ENCODE measurements around the gene PALLD. TPM values are rescaled to one million over a fixed set of nuclear protein-coding genes. Genes with fewer than 3 reads are reported as not detected.

Gene PALLD
- total RNA-seq, 3 donors from 2014 or later: 112 to 663 (median 150) TPM

GRCh38 chr4:168884251-168885124 lies 387.6 kb downstream of the PALLD start:
- H3K4me3 ChIP-seq: no peak overlapping the region
- no peak for TF ChIP-seq CTCF (IDR thresholded peaks at IDR 0.05)
- no peaks in the 10 kb centered on the region for H3K4me1 ChIP-seq (ENCODE audit: low read depth)
- H3K9me3 ChIP-seq: no peaks in the 10 kb centered on the region
- ATAC-seq: no peak
- DNase-seq: no peak
- intact Hi-C loops (cut with DNase I, micrococcal nuclease): no loop called here
- no peaks in the 10 kb centered on the region for H3K36me3 ChIP-seq (ENCODE audit: low read depth)

- Histone ChIP-seq H3K4me1 (ENCODE audit: low read depth) (no peaks in the 10 kb centered on the region), H3K9me3 (no peaks in the 10 kb centered on the region), H3K36me3 (ENCODE audit: low read depth) (no peaks in the 10 kb centered on the region), H3K4me3 (no peak overlapping the region)
- ATAC-seq: no peak
- no peak for TF ChIP-seq CTCF (IDR thresholded peaks at IDR 0.05)
- no peak for DNase-seq
- intact Hi-C loops (cut with DNase I, micrococcal nuclease): no loop called here
Observed at GRCh38 chr4:168885400-168885799, 388.5 kb downstream of the PALLD start.

GRCh38 chr4:168886351-168886750 lies 389.5 kb downstream of the PALLD start:
- Histone ChIP-seq H3K4me1 (ENCODE audit: low read depth) (no peaks in the 10 kb centered on the region), H3K4me3 (no peak overlapping the region), H3K9me3 (no peaks in the 10 kb centered on the region), H3K36me3 (ENCODE audit: low read depth) (no peaks in the 10 kb centered on the region)
- no peak for ATAC-seq
- no peak for DNase-seq
- TF ChIP-seq CTCF (IDR thresholded peaks at IDR 0.05): no peak
- intact Hi-C loops (cut with DNase I, micrococcal nuclease): no loop called here

- H3K36me3 ChIP-seq (ENCODE audit: low read depth): no peaks in the 10 kb centered on the region
- intact Hi-C loops (cut with DNase I, micrococcal nuclease): no loop called here
- H3K4me1 ChIP-seq (ENCODE audit: low read depth): no peaks in the 10 kb centered on the region
- ATAC-seq: no peak
- DNase-seq: no peak
- H3K9me3 ChIP-seq: no peaks in the 10 kb centered on the region
- no peak overlapping the region for H3K4me3 ChIP-seq
- no peak for TF ChIP-seq CTCF (IDR thresholded peaks at IDR 0.05)
Observed at GRCh38 chr4:168887809-168888208, 391.0 kb downstream of the PALLD start.

- ATAC-seq (no peak), DNase-seq (no peak)
- H3K4me1 ChIP-seq (ENCODE audit: low read depth): no peaks in the 10 kb centered on the region
- no peak for TF ChIP-seq CTCF (IDR thresholded peaks at IDR 0.05)
- no peaks in the 10 kb centered on the region for H3K36me3 ChIP-seq (ENCODE audit: low read depth)
- intact Hi-C loops (cut with DNase I, micrococcal nuclease): no loop called here
- no peaks in the 10 kb centered on the region for H3K9me3 ChIP-seq
- no peak overlapping the region for H3K4me3 ChIP-seq
Observed at GRCh38 chr4:168888715-168889215, 391.9 kb downstream of the PALLD start.

Measured in mucosa of descending colon (tissue), 3 donors.